Measurements from ENCODE around the gene ZBTB47.
A peak's percentile ranks its signal among the peaks of the same experiment; 100 is the strongest.

ZBTB47 gene

GRCh38 chr3:42686832-42687650, 33.5 kb downstream of the ZBTB47 start:
- peak; percentile 6 for DNase-seq

DNA sequence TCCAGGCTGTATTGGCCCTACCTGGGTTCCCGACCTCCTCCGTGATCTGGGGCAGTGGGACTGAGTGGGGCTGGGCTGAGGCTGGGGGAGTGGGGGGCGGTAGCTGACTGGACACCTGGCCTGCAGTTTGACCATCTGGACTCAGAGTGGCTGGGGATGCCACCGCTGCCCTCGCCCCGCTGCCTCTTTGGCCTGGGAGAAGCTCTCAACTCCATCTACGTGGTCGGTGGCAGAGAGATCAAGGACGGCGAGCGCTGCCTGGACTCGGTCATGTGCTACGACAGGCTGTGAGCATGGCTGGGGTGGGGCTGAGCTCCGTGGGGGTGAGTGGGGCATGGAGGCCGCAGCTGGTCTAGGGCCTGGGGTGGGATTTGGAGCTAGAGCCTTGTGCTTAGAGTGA, 34.5 kb downstream of the ZBTB47 start:
- peak; percentile 11 for DNase-seq

DNA sequence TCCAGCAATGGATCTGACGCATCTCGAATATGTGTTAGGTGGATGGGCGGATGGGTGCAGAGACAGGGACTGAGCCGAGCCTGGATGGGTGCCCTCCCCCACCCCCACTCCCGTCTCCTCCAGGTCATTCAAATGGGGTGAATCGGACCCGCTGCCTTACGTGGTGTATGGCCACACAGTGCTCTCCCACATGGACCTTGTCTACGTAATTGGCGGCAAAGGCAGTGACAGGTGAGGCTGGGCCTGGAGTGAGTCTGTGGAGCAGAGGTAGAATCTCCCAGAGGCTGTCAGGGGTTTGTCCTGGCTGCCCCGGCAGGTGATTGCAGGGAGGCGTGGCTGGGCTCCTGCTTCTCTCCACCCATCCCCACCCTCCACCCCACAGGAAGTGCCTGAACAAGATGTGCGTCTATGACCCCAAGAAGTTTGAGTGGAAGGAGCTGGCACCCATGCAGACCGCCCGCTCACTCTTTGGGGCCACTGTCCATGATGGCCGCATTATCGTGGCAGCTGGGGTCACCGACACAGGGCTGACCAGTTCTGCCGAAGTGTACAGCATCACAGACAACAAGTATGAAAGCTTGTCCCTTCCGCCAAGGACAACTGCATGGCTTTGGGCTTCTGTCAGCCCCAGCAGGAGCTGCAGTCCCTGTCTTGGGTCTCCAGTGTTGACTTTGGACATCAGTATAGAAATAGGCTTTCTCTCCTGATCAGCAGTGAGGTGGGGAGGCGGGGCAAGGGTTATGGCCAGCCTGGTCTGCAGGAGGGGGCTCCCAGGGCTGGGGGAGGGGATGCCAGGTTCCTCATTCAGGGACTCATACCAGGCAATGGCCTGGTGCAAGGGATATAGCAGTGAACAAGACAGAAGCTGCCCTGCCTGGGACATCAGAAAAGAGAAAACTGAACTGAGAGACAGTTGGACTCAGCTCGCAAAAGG, 35.3 kb downstream of the ZBTB47 start:
- peak; percentile 7 for DNase-seq

GRCh38 chr3:42689421-42690014, 36.0 kb downstream of the ZBTB47 start:
- DNase-seq: peak; percentile 5

DNA sequence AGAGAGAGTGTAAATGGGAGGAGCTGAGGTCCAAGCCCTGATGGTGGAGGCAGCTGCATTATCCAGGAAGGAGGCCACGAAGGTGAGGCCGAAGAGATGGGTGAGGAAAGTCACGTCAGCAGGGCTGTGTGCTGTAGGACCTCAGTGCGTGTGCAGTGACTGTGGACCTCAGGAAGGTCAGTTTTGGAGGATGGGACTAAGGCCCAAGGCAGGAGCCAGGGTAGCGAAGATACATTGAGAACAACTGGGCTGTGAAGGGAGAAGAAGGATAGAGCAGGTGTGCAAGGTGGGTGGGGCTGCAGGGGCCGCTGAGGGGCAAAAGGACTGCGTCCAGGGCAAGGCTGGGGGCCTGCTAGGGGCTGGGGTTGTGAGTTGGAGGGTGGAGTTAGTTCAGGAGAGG, 36.7 kb downstream of the ZBTB47 start:
- DNase-seq: no peak

GRCh38 chr3:42690766-42691680, 37.5 kb downstream of the ZBTB47 start:
- DNase-seq: no peak

DNA sequence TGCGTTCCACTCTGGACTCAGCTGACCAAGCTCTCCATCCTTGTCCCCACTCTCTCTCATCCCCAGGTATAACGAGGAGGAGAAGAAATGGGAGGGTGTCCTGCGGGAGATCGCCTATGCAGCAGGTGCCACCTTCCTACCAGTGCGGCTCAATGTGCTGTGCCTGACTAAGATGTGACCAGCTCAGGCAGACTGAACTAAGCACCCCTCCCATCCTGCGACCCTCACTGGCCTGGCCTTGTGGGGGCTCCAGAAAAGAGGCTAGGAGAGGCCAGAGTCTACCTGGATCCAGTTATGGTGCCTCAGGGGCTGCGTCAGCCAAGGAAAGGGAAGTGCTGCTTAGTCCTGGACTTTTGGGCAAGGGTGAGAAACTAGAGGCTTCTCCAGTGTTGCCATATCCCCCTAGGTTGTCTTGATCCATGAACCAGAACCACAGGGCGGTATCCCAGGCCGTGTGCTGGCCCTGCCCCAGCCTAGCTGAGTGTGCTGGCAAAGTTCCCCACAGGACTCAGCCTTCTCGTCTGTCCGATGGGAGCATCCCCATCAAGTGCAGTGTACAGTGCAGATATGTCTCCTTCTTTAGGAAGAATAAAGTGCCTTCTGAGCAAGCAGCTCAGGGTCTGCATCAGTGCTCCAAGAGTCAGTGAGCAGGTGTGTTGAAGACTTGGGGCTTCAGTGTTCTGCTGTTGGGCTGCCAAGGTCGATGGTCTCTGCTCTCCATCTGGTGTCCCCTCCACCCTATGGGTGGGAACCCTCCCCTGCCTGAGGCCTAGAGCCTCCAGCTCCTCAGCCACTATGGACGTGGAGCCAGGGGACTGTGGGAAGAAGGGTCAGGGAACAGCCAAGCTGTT, 38.5 kb downstream of the ZBTB47 start:
- DNase-seq: no peak

DNA sequence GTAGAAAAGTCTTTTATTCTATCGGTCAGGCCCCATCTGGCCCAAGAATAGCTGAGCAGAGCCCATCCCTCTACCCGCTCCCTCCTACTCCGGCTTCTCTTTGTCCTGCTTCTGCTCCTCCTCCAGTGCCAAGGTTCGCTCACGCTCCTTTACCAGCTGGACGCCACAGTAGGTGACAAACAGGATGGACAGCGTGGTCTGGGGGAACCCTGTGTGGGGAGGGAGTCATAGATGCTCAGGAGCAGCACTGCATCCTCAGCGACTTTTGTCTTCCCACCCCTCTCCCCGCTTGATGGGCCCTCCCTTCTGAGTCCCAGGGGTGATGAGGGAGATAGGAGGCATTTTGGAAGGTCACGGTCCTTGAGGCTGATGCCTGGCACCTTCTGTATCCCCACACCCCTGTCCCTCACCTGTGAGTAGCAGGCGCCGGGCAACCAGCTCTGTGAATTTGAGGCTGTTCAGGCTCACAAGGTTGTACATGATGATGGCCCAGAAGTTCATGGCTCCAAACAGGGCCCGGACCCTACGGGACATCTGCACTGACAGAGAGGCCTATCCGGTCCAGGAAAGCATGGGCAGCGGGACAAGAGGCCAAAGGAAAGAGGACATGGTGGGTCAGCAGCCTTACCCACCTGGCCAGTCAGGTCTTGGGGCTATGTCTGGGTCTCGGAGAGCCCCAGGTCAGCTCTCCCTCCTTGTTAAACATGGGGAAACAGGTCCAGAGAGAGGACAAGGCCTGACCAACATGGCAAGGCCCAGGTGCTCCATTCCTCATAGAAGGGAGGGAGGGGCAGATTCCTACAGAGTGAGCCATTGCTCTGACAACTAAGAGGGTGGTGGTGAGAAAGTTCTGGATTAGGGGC, 39.4 kb downstream of the ZBTB47 start:
- DNase-seq: no peak

DNA sequence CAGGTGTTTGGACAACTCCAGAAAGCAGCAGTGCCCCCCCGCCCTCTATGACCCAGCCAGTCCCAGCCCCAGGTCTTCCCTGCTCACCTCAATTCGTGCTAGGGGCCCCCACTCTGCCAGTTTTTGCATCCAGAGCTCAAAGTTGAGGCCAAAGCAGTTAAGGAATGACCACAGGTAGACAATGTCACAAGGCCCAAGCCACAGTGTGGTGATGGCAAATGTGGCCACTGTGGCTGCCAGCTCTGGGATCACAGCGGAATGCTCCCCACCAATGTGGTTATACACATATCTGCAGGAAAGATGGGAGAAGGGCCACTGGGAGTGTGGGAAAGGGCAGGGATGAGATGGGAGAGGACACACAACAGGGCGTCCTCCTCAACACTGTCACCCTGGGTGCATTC, 40.0 kb downstream of the ZBTB47 start:
- DNase-seq: no peak

- no peak for DNase-seq
Observed at GRCh38 chr3:42694366-42694765, 40.9 kb downstream of the ZBTB47 start.

GRCh38 chr3:42696356-42697288, 43.1 kb downstream of the ZBTB47 start:
- DNase-seq: no peak

DNA sequence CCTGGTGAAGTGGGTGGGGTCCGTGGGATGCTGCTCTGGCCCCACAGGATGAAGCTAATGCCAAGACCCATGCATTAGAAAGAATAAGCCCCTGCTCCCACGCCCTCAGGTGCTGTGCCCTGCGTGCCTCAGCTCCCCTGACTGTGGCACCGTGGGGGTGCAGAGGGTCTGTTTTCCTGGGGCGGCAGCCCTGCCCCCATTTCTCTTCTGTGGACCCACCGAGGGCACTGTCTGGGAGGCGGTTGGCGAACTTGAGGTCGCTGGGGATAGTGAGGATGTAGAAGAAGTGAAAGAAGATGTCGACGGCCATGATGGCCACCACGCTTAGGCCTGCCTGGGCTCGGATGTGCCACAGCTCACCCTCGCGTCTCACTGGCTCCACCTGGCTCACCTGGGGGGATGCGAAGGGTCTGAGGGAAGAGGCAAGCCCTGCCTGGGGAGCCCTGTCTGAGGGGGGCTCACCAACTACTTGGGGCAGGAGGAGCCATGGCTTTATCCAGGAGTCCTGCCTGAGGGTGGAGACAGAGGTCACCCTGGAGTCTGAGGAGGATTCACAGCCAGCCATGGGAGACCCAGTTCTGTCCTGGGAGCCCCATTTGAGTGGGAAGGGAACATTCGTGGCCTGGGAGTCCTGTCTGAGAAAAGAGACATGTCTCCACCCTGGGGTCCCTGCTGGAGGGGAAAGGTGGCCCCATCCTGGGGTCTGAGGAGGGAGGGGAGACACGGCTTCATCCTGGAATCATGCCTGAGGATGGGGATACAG, 44.0 kb downstream of the ZBTB47 start:
- no peak for DNase-seq

DNA sequence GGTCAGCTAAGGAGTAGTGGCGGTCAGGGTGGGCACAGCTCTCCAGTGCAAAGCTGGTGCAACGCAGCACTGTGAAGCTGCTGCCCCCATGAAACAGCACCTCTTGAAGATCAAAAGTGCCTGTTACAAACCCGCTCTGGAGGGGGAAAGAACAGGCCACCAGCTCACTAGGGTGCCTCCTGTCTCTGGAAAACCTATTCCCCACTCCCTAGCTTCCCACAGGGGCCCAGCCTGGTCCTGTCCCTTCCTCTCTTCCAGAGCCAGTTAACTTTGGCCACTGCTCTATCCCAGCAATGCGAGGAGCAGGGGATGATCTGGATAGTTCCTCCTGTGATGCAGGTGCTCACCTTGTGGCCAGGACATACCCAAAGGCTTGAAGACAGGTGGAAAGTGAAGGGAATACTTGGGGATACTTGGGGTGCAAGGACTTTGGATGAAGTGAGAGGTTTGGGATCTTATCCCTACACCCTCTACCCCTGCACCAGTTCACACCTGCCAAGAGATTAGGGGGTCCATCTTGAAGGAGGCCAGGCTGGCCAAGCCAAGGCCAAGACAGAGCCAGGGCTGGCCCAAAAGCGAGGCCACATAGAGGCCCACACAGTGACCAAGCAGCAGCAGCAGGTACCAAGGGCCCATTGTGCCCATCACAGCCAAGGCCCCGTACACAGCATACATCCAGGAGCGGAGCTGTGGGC, 44.9 kb downstream of the ZBTB47 start:
- no peak for DNase-seq

DNA sequence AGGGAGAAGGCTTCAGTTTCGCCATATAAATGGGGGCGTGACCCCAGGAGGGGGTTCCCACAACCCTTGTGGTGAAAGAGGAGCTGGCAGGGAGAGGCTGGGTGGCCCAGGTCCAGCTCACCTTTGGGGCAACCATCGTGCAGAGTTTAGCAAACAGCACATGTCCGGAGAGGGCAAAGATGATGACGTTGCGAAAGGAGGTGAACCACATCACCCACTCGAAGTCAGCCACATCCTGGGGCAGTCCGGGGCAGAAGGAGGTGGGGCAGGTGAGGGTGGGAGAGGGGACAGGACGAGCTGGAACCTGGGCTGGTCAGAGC, 45.4 kb downstream of the ZBTB47 start:
- no peak for DNase-seq

- DNase-seq: no peak
Observed at GRCh38 chr3:42699511-42699971, 46.0 kb downstream of the ZBTB47 start.

GRCh38 chr3:42700366-42701288, 47.1 kb downstream of the ZBTB47 start:
- no peak for DNase-seq
